Occipital lobe (tissue), 2 donors: ENCODE data around the gene NID2. TPM values are rescaled to one million over a fixed set of nuclear protein-coding genes. Genes with fewer than 3 reads are reported as not detected.

ENCODE experiments used
- DNase-seq: peaks from one replicate; lab custom pipeline; 2025; lab: John Stamatoyannopoulos, UW
- total RNA-seq: library from RNA; depleted of rRNA; stranded (reverse); fragments of >200 nt; gene quantifications from one replicate; pipeline ENCODE4 v1.2.3, GENCODE V29; 2014

Gene NID2
- 8.9 TPM for total RNA-seq

- DNase-seq = peak; percentile 34
These were observed at the start of gene NID2 for GRCh38 chr14:52068615-52069306. NID2 (minus strand) TSS chr14:52069059; CDS start chr14:52068994, 65 bp downstream.

GRCh38 chr14:52117111-52117832 is 48.4 kb upstream of the NID2 start:
- DNase-seq = no peak

GRCh38 chr14:52115286-52115685 is 46.4 kb upstream of the NID2 start:
- no peak for DNase-seq

- no peak for DNase-seq
These were observed 43.6 kb upstream of the NID2 start for GRCh38 chr14:52112336-52113018.

- DNase-seq = no peak
These were observed 42.7 kb upstream of the NID2 start for GRCh38 chr14:52111583-52111982.

- no peak for DNase-seq
These were observed 41.7 kb upstream of the NID2 start for GRCh38 chr14:52110441-52111086.

- no peak for DNase-seq
These were observed 40.0 kb upstream of the NID2 start for GRCh38 chr14:52108823-52109222.

GRCh38 chr14:52106840-52107239 is 38.0 kb upstream of the NID2 start:
- no peak for DNase-seq

- DNase-seq = no peak
These were observed 34.6 kb upstream of the NID2 start for GRCh38 chr14:52103416-52103815.

GRCh38 chr14:52095794-52096193 is 26.9 kb upstream of the NID2 start:
- DNase-seq = no peak

- DNase-seq = no peak
These were observed 26.5 kb upstream of the NID2 start for GRCh38 chr14:52095336-52095735.

GRCh38 chr14:52094546-52095271 is 25.9 kb upstream of the NID2 start:
- DNase-seq = no peak

- DNase-seq = no peak
These were observed 23.1 kb upstream of the NID2 start for GRCh38 chr14:52091928-52092327.

GRCh38 chr14:52090936-52091335 is 22.1 kb upstream of the NID2 start:
- DNase-seq = no peak

GRCh38 chr14:52089218-52089617 is 20.4 kb upstream of the NID2 start:
- no peak for DNase-seq

- no peak for DNase-seq
These were observed 17.9 kb upstream of the NID2 start for GRCh38 chr14:52086711-52087110.

GRCh38 chr14:52082903-52083302 is 14.0 kb upstream of the NID2 start:
- DNase-seq = no peak

- no peak for DNase-seq
These were observed 13.1 kb upstream of the NID2 start for GRCh38 chr14:52081964-52082363.

GRCh38 chr14:52080808-52081755 is 12.2 kb upstream of the NID2 start:
- DNase-seq = no peak

- DNase-seq = no peak
These were observed 11.4 kb upstream of the NID2 start for GRCh38 chr14:52080158-52080800.
